Activated CD4-positive, alpha-beta T cell treated with anti-CD3 and anti-CD28 coated beads, Interleukin-2, Interleukin-4, amounts not matched to agents 100 ng/mL and 50 ng/mL, durations not matched to agents 16 hours and 8 hours (primary cell): ENCODE results near the gene COTL1.

ENCODE experiments used
- DNase-seq: peaks from one replicate; pipeline ENCODE4 v3.0.0-alpha.2; 2020; ENCODE audit warnings: low spot score

Gene COTL1

GRCh38 chr16:84596161-84596560, 21.7 kb downstream of the COTL1 start:
- DNase-seq: no peak

GRCh38 chr16:84595052-84595481, 22.8 kb downstream of the COTL1 start:
- DNase-seq: peak; percentile 27

DNA sequence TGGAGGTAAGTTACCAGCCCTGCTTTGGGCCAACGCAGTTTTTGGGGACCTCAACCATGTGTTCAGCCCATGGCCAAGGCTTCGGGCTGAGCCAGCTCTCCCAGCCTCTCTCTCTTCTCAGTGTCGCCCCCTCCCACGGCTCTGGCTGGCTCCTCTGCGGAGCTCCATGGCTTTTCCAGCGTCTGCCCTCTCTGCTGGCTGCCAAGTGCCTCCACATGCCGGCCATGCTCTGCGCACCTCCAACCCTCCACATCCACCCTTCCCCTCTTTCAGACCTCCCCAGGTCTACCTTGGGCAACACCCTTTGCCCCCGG, 23.2 kb downstream of the COTL1 start:
- DNase-seq: no peak

- peak; percentile 93 for DNase-seq
Measured at GRCh38 chr16:84593825-84594724, 23.8 kb downstream of the COTL1 start.

GRCh38 chr16:84592718-84593117, 25.2 kb downstream of the COTL1 start:
- no peak for DNase-seq

DNA sequence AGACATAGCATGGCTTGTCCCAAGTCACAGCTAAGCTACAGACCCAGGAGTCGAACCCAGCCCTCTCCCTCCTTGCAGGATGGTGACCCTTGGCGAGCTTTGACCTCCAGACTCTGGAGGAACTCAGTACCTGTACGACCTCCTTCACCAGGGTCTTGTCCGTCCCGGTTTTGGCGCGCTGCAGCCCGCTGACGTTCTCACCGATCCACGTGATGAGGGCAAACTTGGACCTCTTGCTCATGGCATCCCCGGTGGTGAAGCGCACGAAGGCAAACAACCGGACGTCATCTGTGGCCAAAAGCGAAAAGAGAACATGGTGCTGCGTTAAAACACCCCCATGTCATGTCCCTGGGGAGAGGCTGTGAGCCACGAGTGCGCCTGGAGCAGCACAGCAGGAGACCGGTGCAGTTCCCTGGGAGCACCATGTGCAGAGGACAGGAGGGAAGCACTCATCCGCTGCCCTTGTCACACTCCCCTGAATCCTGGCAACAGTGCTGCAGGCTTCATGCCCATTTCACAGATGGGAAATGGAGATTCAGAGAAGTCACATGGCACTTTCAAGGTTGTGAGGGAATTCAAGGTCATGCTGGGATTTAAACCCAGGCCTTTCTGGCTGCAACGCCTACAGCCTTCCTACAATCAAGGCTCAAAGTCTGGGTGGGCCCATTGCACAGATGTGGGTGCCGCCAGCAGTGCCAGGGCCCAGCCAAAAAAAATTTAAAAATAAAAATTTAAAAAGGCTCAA, 27.7 kb downstream of the COTL1 start:
- DNase-seq: no peak

DNA sequence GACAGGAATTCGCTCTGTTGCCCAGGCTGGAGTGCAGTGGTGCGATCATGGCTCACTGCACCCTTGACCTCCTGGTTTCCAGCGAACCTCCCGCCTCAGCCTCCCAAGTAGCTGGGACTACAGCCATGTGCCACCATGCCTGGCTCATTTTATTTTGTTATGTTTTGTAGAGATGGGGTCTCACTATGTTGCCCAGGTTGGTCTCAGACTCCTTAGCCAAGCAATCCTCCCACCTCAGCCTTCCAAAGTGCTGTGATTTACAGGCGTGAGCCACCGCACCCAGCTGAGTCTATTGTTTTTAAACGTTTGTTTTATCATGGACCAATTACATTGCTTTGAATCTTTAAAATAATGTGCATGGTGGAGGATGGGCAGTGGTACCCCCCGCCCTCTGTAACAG, 28.9 kb downstream of the COTL1 start:
- no peak for DNase-seq

GRCh38 chr16:84585886-84586285, 32.0 kb downstream of the COTL1 start:
- no peak for DNase-seq

DNA sequence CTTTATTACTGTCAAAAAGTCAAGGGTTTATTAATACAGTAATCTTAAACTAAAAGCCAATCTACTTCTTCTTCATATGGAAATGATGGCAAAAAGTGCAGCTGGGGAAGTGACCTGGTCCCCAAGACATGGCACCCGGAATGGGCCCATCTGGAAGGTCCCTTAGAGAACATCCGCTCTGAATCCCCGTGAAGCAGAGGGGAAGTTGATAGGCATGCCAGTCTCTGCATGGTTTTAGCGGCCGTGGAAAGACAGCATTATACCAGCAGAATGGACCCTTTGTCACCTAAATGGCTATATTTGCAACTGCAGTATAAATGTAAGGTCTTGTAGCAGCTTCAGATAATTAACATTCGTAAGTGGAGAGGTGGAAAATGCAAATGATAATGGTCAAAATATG, 32.4 kb downstream of the COTL1 start:
- DNase-seq: no peak

DNA sequence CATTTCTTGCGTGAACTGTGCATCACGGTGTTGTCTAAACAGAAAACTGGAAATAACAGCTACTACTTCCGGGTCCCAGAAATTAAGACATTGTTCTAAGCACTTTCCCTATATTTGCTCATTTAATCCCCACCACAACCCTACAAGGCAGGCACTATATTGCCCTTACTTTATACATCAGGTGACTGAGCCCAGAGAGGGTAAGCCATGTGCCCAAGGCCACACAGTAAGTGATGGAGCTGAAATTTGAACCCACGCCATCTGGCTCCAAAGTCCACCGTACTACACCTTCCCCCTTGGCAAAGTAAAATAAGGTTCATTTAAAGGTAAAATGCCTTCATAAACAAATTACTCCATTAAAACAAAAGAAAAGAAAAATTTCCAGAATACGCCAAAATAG, 33.2 kb downstream of the COTL1 start:
- DNase-seq: no peak

- DNase-seq: no peak
Measured at GRCh38 chr16:84583995-84584394, 33.9 kb downstream of the COTL1 start.

DNA sequence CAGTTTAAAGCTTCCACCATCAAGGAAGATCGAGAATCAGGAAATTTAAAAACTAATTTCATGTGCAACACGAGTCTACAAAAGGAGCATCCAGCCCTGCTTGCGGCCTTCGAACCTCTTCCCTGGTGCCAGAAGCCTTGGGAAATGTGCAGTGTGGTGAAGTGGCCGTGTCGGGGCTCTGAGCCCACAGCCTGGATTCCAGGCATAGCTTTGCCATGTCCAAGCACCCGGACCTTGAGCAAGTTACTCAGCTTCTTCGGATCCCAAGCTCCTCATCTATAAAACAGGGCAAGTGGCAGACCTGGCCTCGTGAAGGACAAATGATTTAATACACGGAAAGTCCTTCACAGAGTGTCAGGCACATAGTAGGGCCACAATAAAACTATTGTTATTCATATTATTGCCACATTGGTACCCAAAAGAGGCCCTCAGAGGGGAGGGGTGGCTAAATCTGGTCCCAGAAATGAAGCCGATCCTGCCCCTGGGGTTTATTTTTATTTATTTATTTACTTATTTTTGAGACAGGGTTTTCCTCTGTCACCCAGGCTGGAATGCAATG, 34.8 kb downstream of the COTL1 start:
- DNase-seq: no peak

GRCh38 chr16:84581158-84581557, 36.7 kb downstream of the COTL1 start:
- DNase-seq: no peak

- DNase-seq: no peak
Measured at GRCh38 chr16:84579936-84580335, 37.9 kb downstream of the COTL1 start.

GRCh38 chr16:84578538-84579126, 39.2 kb downstream of the COTL1 start:
- no peak for DNase-seq

GRCh38 chr16:84577034-84577803, 40.7 kb downstream of the COTL1 start:
- no peak for DNase-seq

- DNase-seq: no peak
Measured at GRCh38 chr16:84575914-84576313, 42.0 kb downstream of the COTL1 start.

DNA sequence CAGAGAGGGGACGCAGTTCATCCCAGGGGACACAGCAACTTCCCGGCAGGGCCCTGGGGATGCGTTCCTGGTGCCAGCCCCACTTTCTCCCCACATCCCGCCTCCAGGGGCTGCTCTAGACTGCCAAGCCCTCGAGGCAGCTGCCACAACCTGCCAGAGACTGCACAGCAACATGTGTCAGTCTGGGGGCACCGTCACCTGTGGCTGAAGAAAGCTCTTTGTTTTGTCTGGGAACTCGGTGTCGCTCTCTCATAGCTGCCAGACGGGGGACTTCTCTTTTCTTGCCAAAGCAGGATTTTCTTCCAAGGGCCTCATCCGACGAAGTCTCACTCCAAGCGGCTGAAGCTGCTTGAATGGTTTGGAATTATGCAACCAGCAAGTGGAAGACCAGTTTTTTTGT, 43.7 kb downstream of the COTL1 start:
- DNase-seq: no peak

- DNase-seq: no peak
Measured at GRCh38 chr16:84572096-84572495, 45.8 kb downstream of the COTL1 start.

DNA sequence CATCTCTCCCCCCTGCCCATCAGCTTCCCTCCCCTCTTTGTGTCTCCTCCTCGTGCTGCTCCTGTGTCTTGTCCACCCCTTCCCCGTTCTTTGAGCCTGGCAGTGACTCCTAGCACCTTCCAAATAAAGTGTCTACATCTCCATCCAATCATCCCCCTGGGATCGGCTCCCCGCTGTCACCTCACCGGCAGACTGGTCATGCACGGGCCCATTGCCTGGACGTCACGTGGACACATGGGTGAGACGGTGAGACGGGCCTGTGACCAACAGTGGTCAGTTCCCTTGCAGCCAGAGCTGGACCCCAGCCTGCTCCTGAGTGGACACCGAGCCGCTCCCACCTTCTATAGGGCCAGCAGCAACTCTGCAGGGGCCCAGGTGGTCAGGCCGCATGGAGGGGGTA, 46.4 kb downstream of the COTL1 start:
- DNase-seq: no peak

DNA sequence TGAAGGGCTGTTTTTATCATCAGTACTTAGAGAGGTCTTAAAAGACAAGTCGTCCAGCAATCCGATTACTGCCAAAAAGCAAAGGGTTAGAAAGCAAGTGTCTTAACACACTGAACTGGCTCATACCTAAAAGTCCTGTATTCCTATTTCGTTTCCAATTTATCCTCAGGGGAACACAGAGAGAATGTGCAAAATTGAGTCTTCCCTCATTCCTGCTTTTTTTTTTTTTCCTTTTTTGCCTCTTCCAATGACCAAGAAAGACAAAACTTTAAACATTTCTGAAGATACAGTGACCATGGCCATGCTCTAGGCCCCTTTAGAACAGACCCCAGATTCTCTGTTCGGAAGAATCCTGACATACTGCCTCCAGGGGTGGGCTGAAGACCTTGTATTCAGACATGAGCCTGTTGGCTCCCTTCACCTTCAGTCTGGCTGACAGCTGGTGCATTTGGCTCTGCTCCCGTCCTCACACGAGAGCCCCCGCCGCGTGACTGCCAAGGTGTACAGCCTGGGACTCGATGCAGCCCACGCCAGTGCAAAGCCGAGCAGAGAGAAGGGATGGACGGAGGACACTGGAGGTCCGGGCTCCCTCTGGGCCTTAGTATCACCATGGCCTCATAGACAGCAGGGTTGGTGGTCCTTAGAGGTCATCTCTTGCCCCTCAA, 47.0 kb downstream of the COTL1 start:
- no peak for DNase-seq
